ENCODE data around the gene S100A3. TPM values are rescaled to one million over a fixed set of nuclear protein-coding genes. Genes with fewer than 3 reads are reported as not detected.

S100A3 gene
- total RNA-seq, 1 donor, result not detected

DNA sequence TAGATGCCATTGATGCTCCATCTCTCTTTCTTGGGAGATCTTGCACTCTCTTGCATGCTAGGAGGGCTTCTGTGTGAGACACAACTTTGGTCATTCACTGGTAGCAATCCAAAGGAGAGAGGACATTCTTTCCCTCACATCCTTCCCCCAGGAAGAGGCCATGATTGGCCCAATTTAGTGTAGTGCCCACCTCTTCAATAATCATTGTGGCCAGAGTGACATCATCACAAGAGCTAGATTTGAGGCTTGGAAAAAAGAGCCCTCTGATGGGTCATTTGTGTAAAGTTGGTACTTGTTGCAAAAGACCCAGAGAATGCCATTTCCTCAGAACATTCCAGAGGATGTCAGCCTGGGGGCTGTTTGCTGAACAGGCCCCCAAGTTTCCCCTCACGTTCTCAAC is 43.5 kb downstream of the S100A3 start:
- Histone ChIP-seq H3K27me3 (ENCODE audit: insufficient read depth, low read length) (no peaks in the 10 kb centered on the region), H3K9me3 (ENCODE audit: low read depth, low read length) (no peaks in the 10 kb centered on the region), H3K4me3 (ENCODE audit: low read length) (no peak overlapping the region), H3K4me1 (ENCODE audit: insufficient read depth, low read length) (no peaks in the 10 kb centered on the region)

DNA sequence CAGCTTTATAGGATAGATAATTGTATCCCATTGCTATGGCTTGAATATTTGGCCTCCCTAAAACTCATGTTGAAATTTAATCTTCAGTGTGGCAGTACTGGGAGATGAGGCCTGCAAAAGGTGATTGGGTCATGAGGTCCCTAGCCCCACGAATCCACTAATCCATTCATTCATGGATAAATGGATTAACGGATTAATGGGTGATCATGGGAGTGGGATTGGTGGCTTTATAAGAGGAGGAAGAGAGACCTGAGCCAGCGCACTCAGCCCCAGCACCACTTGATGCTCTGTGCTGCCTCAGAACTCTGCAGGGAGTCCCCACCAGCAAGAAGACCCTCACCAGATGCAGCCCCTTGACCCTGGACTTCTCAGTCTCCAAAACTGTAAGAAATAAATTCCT is 45.3 kb downstream of the S100A3 start:
- Histone ChIP-seq H3K4me1 (ENCODE audit: insufficient read depth, low read length) (no peaks in the 10 kb centered on the region), H3K9me3 (ENCODE audit: low read depth, low read length) (no peaks in the 10 kb centered on the region), H3K27me3 (ENCODE audit: insufficient read depth, low read length) (no peaks in the 10 kb centered on the region), H3K4me3 (ENCODE audit: low read length) (no peak overlapping the region)

DNA sequence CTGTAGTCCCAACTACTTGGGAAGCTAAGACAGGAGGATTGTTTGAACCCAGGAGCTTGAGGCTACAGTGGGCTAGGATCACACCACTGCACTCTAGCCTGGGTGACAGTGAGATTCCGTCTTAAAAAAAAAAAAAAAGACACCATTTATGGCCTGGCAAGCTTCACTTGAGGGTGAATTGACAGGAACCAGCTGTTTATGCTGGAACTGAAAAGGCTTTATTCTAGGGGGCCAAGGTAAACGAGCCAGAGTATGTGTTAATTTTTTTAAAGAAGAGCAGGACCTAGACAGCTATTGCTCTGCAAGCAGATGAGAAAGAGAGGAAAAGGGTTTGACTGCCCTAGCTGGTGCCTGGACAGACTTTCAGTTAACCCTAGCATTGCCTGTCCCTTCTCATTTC is 50.3 kb downstream of the S100A3 start:
- Histone ChIP-seq H3K4me3 (ENCODE audit: low read length) (no peak overlapping the region), H3K9me3 (ENCODE audit: low read depth, low read length) (no peaks in the 10 kb centered on the region), H3K27me3 (ENCODE audit: insufficient read depth, low read length) (no peaks in the 10 kb centered on the region), H3K4me1 (ENCODE audit: insufficient read depth, low read length) (peaks cover 4% of the 10 kb centered on the region)

Other genes with a start within 250 kb of the S100A3 start
- not detected for gene PGLYRP3, start 236.3 kb downstream of the S100A3 start, total RNA-seq
- gene PGLYRP4, start 200.4 kb downstream of the S100A3 start, total RNA-seq, result not detected
- gene S100A9, start 191.4 kb downstream of the S100A3 start, total RNA-seq, result 5,352 TPM
- gene S100A12, start 173.6 kb downstream of the S100A3 start, total RNA-seq, result 428 TPM
- gene S100A8, start 158.2 kb downstream of the S100A3 start, total RNA-seq, result 801 TPM
- gene S100A7A, start 132.7 kb downstream of the S100A3 start, total RNA-seq, result not detected
- not detected for gene S100A7, start 88.6 kb downstream of the S100A3 start, total RNA-seq
- 283 TPM for gene S100A6, start 13.3 kb downstream of the S100A3 start, total RNA-seq
- not detected for gene S100A5, start 8.3 kb downstream of the S100A3 start, total RNA-seq
- 793 TPM for gene S100A4, start 3.5 kb downstream of the S100A3 start, total RNA-seq
- 0.21 TPM for gene S100A2, start 16.6 kb upstream of the S100A3 start, total RNA-seq
- not detected for gene S100A16, start 63.9 kb upstream of the S100A3 start, total RNA-seq
- gene S100A14, start 67.1 kb upstream of the S100A3 start, total RNA-seq, result not detected
- 1.2 TPM for gene S100A13, start 78.2 kb upstream of the S100A3 start, total RNA-seq
- gene S100A1, start 79.2 kb upstream of the S100A3 start, total RNA-seq, result not detected
- 75.2 TPM for gene CHTOP, start 84.8 kb upstream of the S100A3 start, total RNA-seq
- gene SNAPIN, start 109.4 kb upstream of the S100A3 start, total RNA-seq, result 10.2 TPM
- gene ILF2, start 121.7 kb upstream of the S100A3 start, total RNA-seq, result 138 TPM
- not detected for gene NPR1, start 129.4 kb upstream of the S100A3 start, total RNA-seq
- 11.6 TPM for gene INTS3, start 178.8 kb upstream of the S100A3 start, total RNA-seq
- 7.5 TPM for gene SLC27A3, start 226.1 kb upstream of the S100A3 start, total RNA-seq